LNCAP (cell line): ENCODE data around the gene CAPZA1.

Source experiments
- CTCF ChIP-seq: fragments of 450-650 bp; IDR thresholded peaks from 2 replicates; pipeline ENCODE4 v1.5.1; 2017; ENCODE audit warnings: mild to moderate bottlenecking

Gene CAPZA1

GRCh38 chr1:112619518-112620376 is at the start of gene CAPZA1:
Gene CAPZA1 (plus strand): TSS chr1:112619832. CDS start chr1:112619845, 13 bp downstream.
- no peak for TF ChIP-seq CTCF

- TF ChIP-seq CTCF: no peak
Measured at GRCh38 chr1:112575154-112575804, 44.4 kb upstream of the CAPZA1 start.

- TF ChIP-seq CTCF: no peak
Measured at GRCh38 chr1:112576240-112576639, 43.4 kb upstream of the CAPZA1 start.

- no peak for TF ChIP-seq CTCF
Measured at GRCh38 chr1:112579801-112580510, 39.7 kb upstream of the CAPZA1 start.

GRCh38 chr1:112581586-112582192 is 37.9 kb upstream of the CAPZA1 start:
- no peak for TF ChIP-seq CTCF

GRCh38 chr1:112583366-112583765 is 36.3 kb upstream of the CAPZA1 start:
- no peak for TF ChIP-seq CTCF

- TF ChIP-seq CTCF: no peak
Measured at GRCh38 chr1:112589766-112590165, 29.9 kb upstream of the CAPZA1 start.
